Measurements from ENCODE around the gene HMGXB3.

GRCh38 chr5:149993471-149993870 lies 7.1 kb upstream of the HMGXB3 start:
- TF ChIP-seq CTCF (IDR thresholded peaks at IDR 0.05 in 4 of 5, conservative IDR thresholded peaks at IDR 0.05 in 1 of 5) (no peak), POLR2A (IDR thresholded peaks at IDR 0.05) (no peak)
